GM21737 (cell line): ENCODE results near the gene COL16A1.

Experiments
- ATAC-seq: cut with Tn5 transposase; IDR thresholded peaks from one replicate; pipeline ENCODE4 v1.9.1; 2021; ENCODE audit warnings: mild to moderate bottlenecking, moderate library complexity; ENCODE audit not compliant: unreplicated experiment

Gene COL16A1

GRCh38 chr1:31703431-31704270 lies at the start of gene COL16A1:
Gene COL16A1 (minus strand): TSS chr1:31704017. CDS start chr1:31702193, 1,824 bp downstream.
- no peak for ATAC-seq

DNA sequence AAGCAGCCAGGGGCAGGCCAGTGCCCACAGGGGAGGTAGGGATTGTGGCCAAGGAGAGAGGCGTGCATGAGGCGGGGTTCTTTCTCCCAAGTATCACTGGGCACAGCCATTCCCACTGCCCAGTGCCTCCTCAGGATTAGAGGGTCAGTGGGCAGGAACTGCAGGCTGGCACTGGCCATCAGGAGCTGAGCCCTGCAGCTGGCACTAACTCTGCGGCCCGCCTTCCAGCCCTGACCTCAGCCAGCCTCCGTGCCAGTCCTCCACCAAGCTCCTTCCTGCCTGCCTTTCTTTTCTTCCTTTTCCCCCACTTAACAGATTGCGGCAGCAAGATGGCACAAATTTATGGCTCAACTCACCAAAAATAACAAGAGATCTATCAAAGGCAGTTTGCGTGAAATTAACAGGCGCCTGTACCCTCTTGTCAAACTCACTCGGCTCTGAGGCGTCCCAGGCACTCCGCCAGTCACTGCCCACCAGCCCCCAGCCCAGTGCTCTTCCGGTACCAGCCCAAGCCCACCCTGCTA lies 49.2 kb upstream of the COL16A1 start:
- ATAC-seq, result no peak

DNA sequence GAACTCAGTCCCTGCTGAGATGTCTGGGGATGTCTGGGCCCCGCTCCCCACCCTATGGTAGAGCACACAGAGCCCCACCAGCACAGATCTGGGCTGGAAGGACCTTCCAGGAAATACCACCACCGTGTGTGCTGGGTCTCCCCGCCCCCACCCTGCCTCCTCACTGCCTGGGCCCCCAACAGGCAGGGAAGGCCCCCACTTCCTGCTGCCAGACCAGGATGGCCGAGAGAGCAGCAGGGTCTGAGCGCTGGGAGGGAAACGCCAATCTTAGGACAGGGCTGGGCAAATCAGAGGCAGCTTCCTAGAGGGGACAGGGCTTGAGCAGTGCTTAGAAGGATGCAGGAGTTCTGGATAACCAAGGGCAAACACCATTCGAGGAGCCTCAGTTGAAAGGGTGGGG lies 48.4 kb upstream of the COL16A1 start:
- no peak for ATAC-seq

DNA sequence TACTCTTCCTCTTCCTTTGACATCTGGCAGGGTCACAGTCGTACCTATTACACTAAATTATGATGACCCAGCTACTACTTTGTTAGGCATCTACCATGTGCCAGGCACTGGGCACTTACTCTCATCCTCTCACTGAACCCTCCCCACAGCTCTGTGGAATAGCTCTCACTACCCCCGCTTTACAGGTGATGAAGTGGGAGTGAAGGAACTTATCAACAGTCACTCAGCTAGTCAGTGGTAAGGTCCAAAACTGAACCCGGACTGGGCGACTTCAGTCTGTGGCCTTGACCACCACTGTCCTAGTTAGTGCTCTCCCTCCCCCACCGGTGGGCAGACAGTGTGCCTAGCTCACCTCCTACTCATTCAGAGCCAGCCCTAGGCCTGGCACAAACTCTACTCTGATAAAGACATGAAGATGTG lies 48.0 kb upstream of the COL16A1 start:
- no peak for ATAC-seq

- ATAC-seq, result no peak
Observed at GRCh38 chr1:31750858-31751510, 47.2 kb upstream of the COL16A1 start.

- no peak for ATAC-seq
Observed at GRCh38 chr1:31749785-31750735, 46.2 kb upstream of the COL16A1 start.

GRCh38 chr1:31748365-31748764 lies 44.5 kb upstream of the COL16A1 start:
- ATAC-seq, result no peak

- no peak for ATAC-seq
Observed at GRCh38 chr1:31747304-31747703, 43.5 kb upstream of the COL16A1 start.

GRCh38 chr1:31746687-31747086 lies 42.9 kb upstream of the COL16A1 start:
- ATAC-seq, result no peak

DNA sequence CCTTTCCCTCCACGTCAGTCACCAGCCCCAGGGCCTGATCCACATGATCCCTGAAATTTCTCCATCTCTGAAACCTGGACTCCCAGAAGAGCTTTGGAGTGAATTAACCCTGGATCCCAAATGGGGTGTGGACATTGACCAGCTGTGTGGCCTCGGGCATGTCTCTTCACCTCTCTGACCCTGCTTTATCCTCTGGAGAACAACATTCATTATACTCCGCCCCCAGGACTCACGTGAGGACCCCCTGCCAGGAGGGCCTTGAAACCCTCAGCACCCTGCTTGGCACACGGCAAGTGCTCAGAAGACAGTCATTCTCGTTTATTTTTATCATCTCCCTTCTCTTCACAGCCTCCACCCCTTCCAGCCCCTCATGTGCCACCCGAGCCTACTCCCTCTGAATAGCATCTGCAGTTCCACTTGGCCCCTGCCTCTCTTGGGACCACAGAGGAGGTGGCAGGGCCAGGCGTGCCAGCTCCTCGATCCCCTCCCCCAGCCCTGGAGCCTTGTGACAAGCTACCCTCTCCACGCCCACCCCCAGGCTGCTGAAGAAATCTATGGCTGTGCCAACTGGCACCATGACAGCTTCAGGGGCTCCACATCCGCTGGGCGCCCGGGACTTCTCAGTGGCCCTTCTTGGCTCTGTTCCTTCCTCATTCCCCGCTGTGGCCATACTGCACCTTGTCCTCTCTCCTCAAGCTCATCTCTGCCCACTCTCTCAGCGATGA lies 42.3 kb upstream of the COL16A1 start:
- no peak for ATAC-seq

- no peak for ATAC-seq
Observed at GRCh38 chr1:31745096-31745945, 41.5 kb upstream of the COL16A1 start.

GRCh38 chr1:31744165-31744888 lies 40.5 kb upstream of the COL16A1 start:
- ATAC-seq, result peak; percentile 49

DNA sequence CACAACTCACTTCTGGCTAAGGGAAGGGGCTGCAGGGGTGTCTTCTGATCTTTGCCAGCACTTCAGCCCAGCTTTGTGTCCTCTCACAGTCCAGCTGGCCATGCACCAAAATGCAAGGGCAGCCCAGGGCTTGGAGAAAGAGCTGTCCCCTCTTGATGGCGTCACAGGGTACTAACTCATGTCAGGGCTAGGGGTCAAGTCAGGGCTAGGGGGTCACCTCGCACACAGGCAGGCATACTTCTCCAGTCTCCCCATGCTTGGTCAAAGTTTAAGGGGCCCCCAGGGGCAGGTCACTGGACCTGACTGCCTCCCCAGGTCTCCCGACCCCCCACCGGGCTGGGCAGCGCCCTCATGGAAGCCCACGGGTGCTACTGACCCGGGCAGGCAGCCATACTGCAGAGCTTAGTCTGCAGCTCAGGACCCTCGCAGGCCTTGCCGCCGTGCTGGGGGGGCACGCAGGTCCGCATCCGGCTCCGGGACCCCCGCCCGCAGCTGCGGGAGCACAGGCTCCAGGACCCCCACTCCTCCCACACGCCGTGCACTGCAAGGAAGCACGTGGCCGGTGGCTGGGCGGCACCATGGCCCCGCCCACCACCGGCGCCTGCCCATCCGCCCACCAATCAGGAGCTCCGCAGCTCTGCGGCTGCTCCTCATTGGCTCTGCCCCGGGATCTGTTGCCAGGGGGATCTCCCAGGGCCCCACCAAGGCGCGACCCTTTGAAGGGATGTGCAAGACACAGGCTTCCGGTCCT lies 38.8 kb upstream of the COL16A1 start:
- no peak for ATAC-seq

- ATAC-seq, result no peak
Observed at GRCh38 chr1:31739346-31739745, 35.5 kb upstream of the COL16A1 start.

- no peak for ATAC-seq
Observed at GRCh38 chr1:31736675-31737074, 32.9 kb upstream of the COL16A1 start.

DNA sequence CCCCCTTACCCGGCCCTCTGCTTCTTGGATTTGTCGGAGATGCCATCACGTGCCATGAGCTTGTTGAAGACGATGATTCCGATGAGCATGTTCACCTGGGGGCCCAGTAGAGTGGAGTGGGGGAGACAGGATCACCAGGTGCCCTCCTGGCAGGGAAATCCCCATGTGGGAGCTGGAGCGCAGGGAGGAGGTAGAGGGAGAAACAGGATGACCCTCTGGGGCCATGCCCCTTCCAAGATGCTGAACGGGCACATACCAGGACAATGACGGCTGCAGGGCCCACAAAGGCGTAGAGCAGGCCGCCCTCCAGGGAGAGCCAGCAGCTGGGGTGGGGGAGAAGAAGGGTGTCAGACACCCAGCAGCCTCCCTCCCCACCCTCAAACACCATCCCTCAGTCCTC lies 31.8 kb upstream of the COL16A1 start:
- ATAC-seq, result no peak

DNA sequence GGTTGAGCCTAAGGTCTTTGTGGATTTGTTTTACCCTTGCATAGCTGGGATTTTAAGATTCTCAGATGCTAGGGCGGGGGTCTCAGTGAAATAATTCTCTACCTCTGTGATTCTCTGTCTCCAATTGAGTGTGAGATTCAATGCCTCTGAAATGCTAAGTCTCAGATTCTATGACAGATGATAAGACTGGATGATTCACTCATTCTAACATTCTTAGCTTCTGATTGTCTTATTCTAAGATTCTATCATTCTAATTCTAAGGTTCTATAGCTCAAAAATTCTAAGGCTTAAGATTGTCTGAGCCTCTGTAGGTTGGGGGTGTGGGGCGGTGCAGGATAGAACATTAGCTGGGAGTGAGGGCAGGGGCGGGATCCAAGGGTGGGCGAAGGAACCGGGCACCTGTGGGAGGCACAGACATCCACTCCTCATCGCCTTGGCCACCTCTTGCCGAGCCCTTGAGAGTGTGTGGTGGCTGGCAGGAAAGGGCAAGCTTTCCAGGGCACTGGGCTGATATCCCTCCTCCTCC lies 30.8 kb upstream of the COL16A1 start:
- ATAC-seq, result no peak
